Measurements from ENCODE around the gene GRID1.
"Not testable (repeated sequence)": the region's sequence is repeated elsewhere in the genome, so short reads cannot be mapped to it uniquely, and the experiment has no call there.

GRID1 gene

GRCh38 chr10:86102451-86102850 lies 264.1 kb downstream of the GRID1 start:
- no peak for DNase-seq

GRCh38 chr10:86102031-86102430 lies 264.6 kb downstream of the GRID1 start:
- DNase-seq = no peak

GRCh38 chr10:86100581-86101061 lies 266.0 kb downstream of the GRID1 start:
- no peak for DNase-seq

GRCh38 chr10:86099542-86100334 lies 266.9 kb downstream of the GRID1 start:
- DNase-seq = no peak

GRCh38 chr10:86098187-86098881 lies 268.3 kb downstream of the GRID1 start:
- no peak for DNase-seq

- DNase-seq = not testable (repeated sequence)
Observed at GRCh38 chr10:86095061-86095460, 271.5 kb downstream of the GRID1 start.

- not testable (repeated sequence) for DNase-seq
Observed at GRCh38 chr10:86092311-86092710, 274.3 kb downstream of the GRID1 start.

GRCh38 chr10:86091216-86091615 lies 275.4 kb downstream of the GRID1 start:
- DNase-seq = no peak

- no peak for DNase-seq
Observed at GRCh38 chr10:86090807-86091206, 275.8 kb downstream of the GRID1 start.

- DNase-seq = no peak
Observed at GRCh38 chr10:86087716-86088115, 278.9 kb downstream of the GRID1 start.

- no peak for DNase-seq
Observed at GRCh38 chr10:86086418-86086817, 280.2 kb downstream of the GRID1 start.

- DNase-seq = no peak
Observed at GRCh38 chr10:86085686-86086085, 280.9 kb downstream of the GRID1 start.

- no peak for DNase-seq
Observed at GRCh38 chr10:86085136-86085535, 281.5 kb downstream of the GRID1 start.

GRCh38 chr10:86084585-86084984 lies 282.0 kb downstream of the GRID1 start:
- no peak for DNase-seq

GRCh38 chr10:86083664-86084175 lies 282.9 kb downstream of the GRID1 start:
- DNase-seq = no peak

- DNase-seq = no peak
Observed at GRCh38 chr10:86083206-86083605, 283.4 kb downstream of the GRID1 start.

GRCh38 chr10:86082556-86082955 lies 284.0 kb downstream of the GRID1 start:
- DNase-seq = no peak

GRCh38 chr10:86079088-86079487 lies 287.5 kb downstream of the GRID1 start:
- no peak for DNase-seq

GRCh38 chr10:86078639-86079035 lies 288.0 kb downstream of the GRID1 start:
- DNase-seq = no peak

- no peak for DNase-seq
Observed at GRCh38 chr10:86077871-86078638, 288.5 kb downstream of the GRID1 start.

GRCh38 chr10:86077271-86077670 lies 289.3 kb downstream of the GRID1 start:
- DNase-seq = no peak

GRCh38 chr10:86076497-86076896 lies 290.1 kb downstream of the GRID1 start:
- DNase-seq = not testable (repeated sequence)

GRCh38 chr10:86075512-86075911 lies 291.1 kb downstream of the GRID1 start:
- no peak for DNase-seq
